Chondrocyte (in vitro differentiated cells): ENCODE results near the gene RBM6. TPM values are rescaled to one million over a fixed set of nuclear protein-coding genes. Genes with fewer than 3 reads are reported as not detected.

Source experiments
- DNase-seq: peaks from one replicate; pipeline ENCODE4 v3.0.0; 2021; ENCODE audit warnings: mixed read lengths, low spot score
- H3K27ac Mint-ChIP-seq: one replicate; pipeline ENCODE4 v1.8.0; 2021; ENCODE audit warnings: mild to moderate bottlenecking, moderate library complexity, mixed read lengths; ENCODE audit not compliant: unreplicated experiment
- H3K27me3 Mint-ChIP-seq: 2 replicates; pipeline ENCODE4 v1.8.0; 2021; ENCODE audit warnings: low read depth, mixed read lengths
- H3K36me3 Mint-ChIP-seq: 2 replicates; pipeline ENCODE4 v1.8.0; 2021; ENCODE audit warnings: low read depth, mixed read lengths
- H3K4me1 Mint-ChIP-seq: 2 replicates; pipeline ENCODE4 v1.8.0; 2021; ENCODE audit warnings: low read depth, mild to moderate bottlenecking, mixed read lengths
- H3K4me3 Mint-ChIP-seq: one replicate; pipeline ENCODE4 v1.8.0; 2021; ENCODE audit warnings: mild to moderate bottlenecking, moderate library complexity, mixed read lengths; ENCODE audit not compliant: unreplicated experiment
- H3K9me3 Mint-ChIP-seq: 2 replicates; pipeline ENCODE4 v1.8.0; 2021; ENCODE audit warnings: low read depth, mixed read lengths
- long read RNA-seq: library from polyadenylated mRNA; stranded (forward); transcript quantifications from one replicate; pipeline ENCODE4 v2.0.0, GENCODE V29; 2021
- total RNA-seq: library from RNA; stranded (reverse); gene quantifications from 3 replicates; pipeline ENCODE4 v1.2.1, GENCODE V29; 2021
- TF ChIP-seq, protein P1 (sequence below): fragments of 200-600 bp; sonication (generic); IDR thresholded peaks from 2 replicates; pipeline ENCODE4 v1.5.0; 2021; ENCODE audit warnings: antibody characterized with exemption, mild to moderate bottlenecking, moderate library complexity

Gene RBM6, protein sequence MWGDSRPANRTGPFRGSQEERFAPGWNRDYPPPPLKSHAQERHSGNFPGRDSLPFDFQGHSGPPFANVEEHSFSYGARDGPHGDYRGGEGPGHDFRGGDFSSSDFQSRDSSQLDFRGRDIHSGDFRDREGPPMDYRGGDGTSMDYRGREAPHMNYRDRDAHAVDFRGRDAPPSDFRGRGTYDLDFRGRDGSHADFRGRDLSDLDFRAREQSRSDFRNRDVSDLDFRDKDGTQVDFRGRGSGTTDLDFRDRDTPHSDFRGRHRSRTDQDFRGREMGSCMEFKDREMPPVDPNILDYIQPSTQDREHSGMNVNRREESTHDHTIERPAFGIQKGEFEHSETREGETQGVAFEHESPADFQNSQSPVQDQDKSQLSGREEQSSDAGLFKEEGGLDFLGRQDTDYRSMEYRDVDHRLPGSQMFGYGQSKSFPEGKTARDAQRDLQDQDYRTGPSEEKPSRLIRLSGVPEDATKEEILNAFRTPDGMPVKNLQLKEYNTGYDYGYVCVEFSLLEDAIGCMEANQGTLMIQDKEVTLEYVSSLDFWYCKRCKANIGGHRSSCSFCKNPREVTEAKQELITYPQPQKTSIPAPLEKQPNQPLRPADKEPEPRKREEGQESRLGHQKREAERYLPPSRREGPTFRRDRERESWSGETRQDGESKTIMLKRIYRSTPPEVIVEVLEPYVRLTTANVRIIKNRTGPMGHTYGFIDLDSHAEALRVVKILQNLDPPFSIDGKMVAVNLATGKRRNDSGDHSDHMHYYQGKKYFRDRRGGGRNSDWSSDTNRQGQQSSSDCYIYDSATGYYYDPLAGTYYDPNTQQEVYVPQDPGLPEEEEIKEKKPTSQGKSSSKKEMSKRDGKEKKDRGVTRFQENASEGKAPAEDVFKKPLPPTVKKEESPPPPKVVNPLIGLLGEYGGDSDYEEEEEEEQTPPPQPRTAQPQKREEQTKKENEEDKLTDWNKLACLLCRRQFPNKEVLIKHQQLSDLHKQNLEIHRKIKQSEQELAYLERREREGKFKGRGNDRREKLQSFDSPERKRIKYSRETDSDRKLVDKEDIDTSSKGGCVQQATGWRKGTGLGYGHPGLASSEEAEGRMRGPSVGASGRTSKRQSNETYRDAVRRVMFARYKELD
- total RNA-seq = 57.1 to 70.7 TPM (median 61.0 TPM) in 3 replicates
- long read RNA-seq, full-length matches to known transcripts = 13 of 45 reads
- long read RNA-seq, partial matches to known transcripts = 12 of 45 reads
- long read RNA-seq, other reads (novel, unspliced or antisense) = 20 of 45 reads

DNA sequence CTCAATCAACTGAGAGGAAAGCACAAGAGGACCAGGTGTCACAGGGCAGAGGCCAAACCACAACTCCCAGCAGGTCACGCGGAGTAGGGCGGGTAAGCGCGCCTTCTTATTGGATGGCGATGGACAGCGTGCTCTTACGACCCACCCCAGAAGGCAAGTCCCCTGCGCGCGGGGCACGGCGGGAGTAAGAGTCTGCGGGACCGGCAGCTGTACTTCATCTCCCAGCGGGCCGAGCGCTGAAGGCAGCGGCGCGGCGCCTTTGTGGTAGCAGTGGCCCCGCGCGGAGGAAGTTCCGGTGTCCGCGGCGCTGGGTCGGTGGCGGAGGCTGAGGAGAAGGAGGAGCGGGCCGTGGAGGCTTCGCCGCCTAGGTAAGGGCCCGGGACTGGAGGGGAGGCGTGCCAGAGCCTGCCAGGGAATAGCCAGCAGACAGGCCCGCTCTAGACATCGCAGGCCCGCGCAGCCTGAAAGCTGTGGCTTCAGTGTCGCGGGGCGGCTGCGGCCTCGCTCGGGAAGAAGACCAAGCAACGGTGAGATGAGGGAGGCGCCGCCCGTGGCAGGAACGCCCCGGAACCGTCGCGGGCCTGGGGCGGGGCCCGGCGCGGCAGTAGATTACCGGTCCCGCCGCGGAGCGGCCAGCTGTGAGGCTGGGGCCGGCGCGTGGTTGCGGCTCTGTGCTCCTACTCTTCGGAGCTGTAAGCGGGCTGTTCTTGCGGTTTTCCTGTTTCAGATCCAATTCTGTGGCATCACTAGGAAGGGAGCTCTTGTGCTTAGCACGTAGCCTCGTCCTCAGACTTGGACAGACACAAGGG lies at the start of gene RBM6:
RBM6 (plus strand) TSS at position 293 of the 809 bp plus-strand sequence. CDS start 22,492 bp downstream, outside the sequence.
- Mint-ChIP-seq H3K36me3 (no peaks in the 10 kb centered on the region), H3K4me1 (peaks cover 26% of the 10 kb centered on the region), H3K9me3 (no peaks in the 10 kb centered on the region), H3K27me3 (no peaks in the 10 kb centered on the region), H3K4me3 (peak within 1 kb of the TSS; percentile 91), H3K27ac (peak within 1 kb of the TSS; percentile 95)
- DNase-seq = peak; percentile 99
- TF ChIP-seq, protein P1, sequence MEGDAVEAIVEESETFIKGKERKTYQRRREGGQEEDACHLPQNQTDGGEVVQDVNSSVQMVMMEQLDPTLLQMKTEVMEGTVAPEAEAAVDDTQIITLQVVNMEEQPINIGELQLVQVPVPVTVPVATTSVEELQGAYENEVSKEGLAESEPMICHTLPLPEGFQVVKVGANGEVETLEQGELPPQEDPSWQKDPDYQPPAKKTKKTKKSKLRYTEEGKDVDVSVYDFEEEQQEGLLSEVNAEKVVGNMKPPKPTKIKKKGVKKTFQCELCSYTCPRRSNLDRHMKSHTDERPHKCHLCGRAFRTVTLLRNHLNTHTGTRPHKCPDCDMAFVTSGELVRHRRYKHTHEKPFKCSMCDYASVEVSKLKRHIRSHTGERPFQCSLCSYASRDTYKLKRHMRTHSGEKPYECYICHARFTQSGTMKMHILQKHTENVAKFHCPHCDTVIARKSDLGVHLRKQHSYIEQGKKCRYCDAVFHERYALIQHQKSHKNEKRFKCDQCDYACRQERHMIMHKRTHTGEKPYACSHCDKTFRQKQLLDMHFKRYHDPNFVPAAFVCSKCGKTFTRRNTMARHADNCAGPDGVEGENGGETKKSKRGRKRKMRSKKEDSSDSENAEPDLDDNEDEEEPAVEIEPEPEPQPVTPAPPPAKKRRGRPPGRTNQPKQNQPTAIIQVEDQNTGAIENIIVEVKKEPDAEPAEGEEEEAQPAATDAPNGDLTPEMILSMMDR = peak; percentile 35

DNA sequence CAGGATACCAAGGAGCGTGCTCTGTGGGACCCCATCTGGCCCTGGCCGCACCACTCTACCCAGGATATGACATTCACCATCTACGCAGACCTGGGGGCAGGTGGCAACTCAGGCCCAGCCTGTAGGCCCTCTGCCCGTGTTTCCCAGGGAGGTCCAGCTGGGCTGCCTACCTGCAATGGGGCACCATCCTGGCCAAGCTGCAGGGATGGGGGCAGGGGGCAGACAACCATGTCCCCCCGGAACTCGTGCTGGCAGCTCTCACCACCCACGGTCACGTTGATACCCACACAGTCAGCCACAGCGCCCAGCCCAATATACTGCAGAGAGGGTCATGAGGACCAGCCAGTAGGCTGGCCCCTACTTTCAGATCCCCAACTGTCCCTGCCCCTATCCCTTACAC lies 44.2 kb upstream of the RBM6 start:
- no peak for DNase-seq
- no peaks in the 10 kb centered on the region for H3K27me3 Mint-ChIP-seq
- TF ChIP-seq, protein P1 = no peak
- H3K4me1 Mint-ChIP-seq = peaks cover 2% of the 10 kb centered on the region
- H3K9me3 Mint-ChIP-seq = no peaks in the 10 kb centered on the region
- no peak overlapping the region for H3K4me3 Mint-ChIP-seq
- no peak overlapping the region for H3K27ac Mint-ChIP-seq
- H3K36me3 Mint-ChIP-seq = no peaks in the 10 kb centered on the region

DNA sequence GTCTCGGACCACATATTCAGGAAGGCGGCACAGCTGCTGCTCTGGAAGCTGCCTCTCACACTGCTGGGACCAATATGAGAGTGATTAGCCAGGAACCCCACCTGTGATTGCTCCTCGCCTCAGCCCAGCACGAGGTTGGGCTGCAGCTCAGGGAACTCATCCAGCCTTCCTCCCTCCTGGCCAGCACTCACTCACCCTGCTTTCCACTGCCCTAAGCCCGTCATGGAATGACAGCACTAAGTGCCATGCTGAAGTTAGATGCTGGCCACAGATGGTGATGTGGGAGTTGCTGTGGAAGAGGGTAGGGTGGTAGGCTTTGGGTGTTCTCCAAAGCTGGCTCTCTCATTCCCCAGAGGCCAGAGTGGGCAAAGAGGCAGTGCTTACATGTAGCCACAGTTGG lies 43.6 kb upstream of the RBM6 start:
- no peak overlapping the region for H3K27ac Mint-ChIP-seq

DNA sequence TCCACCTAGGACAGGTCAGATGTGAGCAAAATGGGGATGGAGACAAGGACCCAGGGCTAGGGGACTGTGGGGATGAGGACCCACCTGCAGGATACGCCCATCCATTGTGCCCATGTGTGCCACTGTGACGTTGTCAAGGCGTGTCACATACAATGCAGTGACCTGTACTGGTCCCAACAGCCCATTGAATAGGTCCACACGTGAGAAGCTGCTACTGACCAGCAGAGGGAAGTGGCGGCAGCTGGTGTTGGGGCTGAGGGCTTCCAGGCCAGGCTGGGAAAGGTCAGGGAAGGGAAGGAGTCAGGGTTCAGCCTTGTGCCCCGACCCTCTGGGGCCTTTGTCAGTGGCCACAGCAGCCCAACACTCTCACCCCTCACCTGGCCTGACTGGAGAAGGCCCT lies 41.0 kb upstream of the RBM6 start:
- Mint-ChIP-seq H3K4me1 (peaks cover 6% of the 10 kb centered on the region), H3K27ac (no peak overlapping the region), H3K27me3 (no peaks in the 10 kb centered on the region), H3K9me3 (no peaks in the 10 kb centered on the region), H3K4me3 (no peak overlapping the region), H3K36me3 (no peaks in the 10 kb centered on the region)
- no peak for DNase-seq
- TF ChIP-seq, protein P1 = no peak

More for the DNA sequence above, 43.6 kb upstream of the RBM6 start:
- Mint-ChIP-seq H3K36me3 (no peaks in the 10 kb centered on the region), H3K9me3 (no peaks in the 10 kb centered on the region), H3K4me1 (peaks cover 6% of the 10 kb centered on the region), H3K4me3 (no peak overlapping the region), H3K27me3 (no peaks in the 10 kb centered on the region)
- TF ChIP-seq, protein P1 = no peak
- no peak for DNase-seq
